H1 (cell line): ENCODE measurements around the gene SPRR3. TPM values are rescaled to one million over a fixed set of nuclear protein-coding genes. Genes with fewer than 3 reads are reported as not detected.

Source experiments
- POU5F1 ChIP-seq: IDR thresholded peaks from 2 replicates; pipeline ENCODE4 v1.6.1; 2011; ENCODE audit warnings: low read depth, mild to moderate bottlenecking, low read length, moderate library complexity
- SP2 ChIP-seq: IDR thresholded peaks from 2 replicates; pipeline ENCODE4 v1.6.1; 2012; ENCODE audit warnings: mild to moderate bottlenecking, low read length, inconsistent platforms
- SP4 ChIP-seq: IDR thresholded peaks from 2 replicates; pipeline ENCODE4 v1.6.1; 2012; ENCODE audit warnings: low read length, inconsistent platforms
- TAF7 ChIP-seq: optimal IDR thresholded peaks from 2 replicates; pipeline ENCODE3; 2011; ENCODE audit warnings: low read depth, mild to moderate bottlenecking, inconsistent platforms, low read length, moderate library complexity, borderline replicate concordance
- polyA plus RNA-seq, 7 experiments: library from polyadenylated mRNA; depleted of rRNA in 3 of 7; stranded (reverse) in 5 of 7; unstranded in 2 of 7; fragments of >200 nt in 5 of 7; fragments of 200-250 nt in 2 of 7; gene quantifications; 1 replicate in 5 of 7; 2 replicates in 1 of 7; 4 replicates in 1 of 7; pipeline versions ENCODE4 v1.2.1 to v1.2.3, GENCODE V29; 2011 to 2013; ENCODE audit warnings: missing spikeins in 2 of 7, mixed read lengths in 2 of 7
- total RNA-seq: library from RNA; stranded (reverse); fragmentation: NEBNext Ultra II Directional; extraction: Animal tissue kit (Norgen Biotek cat#: 25700); gene quantifications from 2 replicates; pipeline ENCODE4 v1.2.1, GENCODE V29; 2021

The SPRR3 gene
- total and polyA plus RNA-seq, 2 of the 8 experiments (the other 6 are each of a cell fraction or from before 2014, with no cell fraction given): not detected

GRCh38 chr1:152959801-152960451 is 41.6 kb upstream of the SPRR3 start (continued):
- TF ChIP-seq TAF7: no peak
- no peak for TF ChIP-seq SP4
- no peak for TF ChIP-seq SP2
- no peak for TF ChIP-seq POU5F1
